Natural killer cell treated with Interleukin-12 subunit alpha and Interleukin-12 subunit beta and Interleukin-15 and Interleukin-18, amount 100 ng/mL, for 72 hours (primary cell): ENCODE measurements around the gene KIAA1217. TPM values are rescaled to one million over a fixed set of nuclear protein-coding genes. Genes with fewer than 3 reads are reported as not detected.

Source experiments
- ATAC-seq, 2 donors: fragments of 150-1000 bp; cut with Tn5 transposase in 1 of 2; sonication (Bioruptor Pico), chemical (Tn5 transposase) in 1 of 2; 2 replicates each; pipeline ENCODE4 v1.10.0; 2021
- DNase-seq: peaks from one replicate; pipeline ENCODE4 v3.0.0; 2022; ENCODE audit warnings: low spot score
- H3K27ac Mint-ChIP-seq, 2 donors: 1 replicate in 1 of 2; 2 replicates in 1 of 2; pipeline ENCODE4 v1.8.0; 2022; ENCODE audit warnings: mixed read lengths in 2 of 2, mild to moderate bottlenecking in 1 of 2, moderate library complexity in 1 of 2
- H3K27me3 Mint-ChIP-seq, 2 donors: 1 replicate in 1 of 2; 2 replicates in 1 of 2; pipeline ENCODE4 v1.8.0; 2022; ENCODE audit warnings: mixed read lengths in 2 of 2
- H3K36me3 Mint-ChIP-seq: one replicate; pipeline ENCODE4 v1.8.0; 2022; ENCODE audit warnings: mixed read lengths
- H3K4me1 Mint-ChIP-seq, 2 donors: 1 replicate in 1 of 2; 2 replicates in 1 of 2; pipeline ENCODE4 v1.8.0; 2022; ENCODE audit warnings: low read depth in 2 of 2, mixed read lengths in 2 of 2, mild to moderate bottlenecking in 1 of 2
- H3K4me3 Mint-ChIP-seq: one replicate; pipeline ENCODE4 v1.8.0; 2022; ENCODE audit warnings: mixed read lengths
- H3K9me3 Mint-ChIP-seq: 2 replicates; pipeline ENCODE4 v1.8.0; 2022; ENCODE audit warnings: mixed read lengths
- total RNA-seq, 2 donors: library from RNA; stranded (reverse); gene quantifications; one replicate each; pipeline ENCODE4 v1.2.3, GENCODE V29; 2022

The KIAA1217 gene
- total RNA-seq, 2 donors from 2014 or later, result 1.0 to 2.3 TPM

- H3K4me3 Mint-ChIP-seq, result no peak overlapping the region
- ATAC-seq (no peak), DNase-seq (no peak)
- H3K27ac Mint-ChIP-seq, result no peak overlapping the region
- H3K9me3 Mint-ChIP-seq, result no peaks in the 10 kb centered on the region
- H3K27me3 Mint-ChIP-seq, result peaks cover 10 to 16% of the 10 kb centered on the region in 2 donors
- H3K4me1 Mint-ChIP-seq, result no peaks in the 10 kb centered on the region
- H3K36me3 Mint-ChIP-seq, result no peaks in the 10 kb centered on the region
Observed at GRCh38 chr10:24502006-24502405, 293.1 kb downstream of the KIAA1217 start.

- peaks cover 7 to 18% of the 10 kb centered on the region in 2 donors for H3K27me3 Mint-ChIP-seq
- no peaks in the 10 kb centered on the region for H3K9me3 Mint-ChIP-seq
- ATAC-seq (no peak), DNase-seq (no peak)
- no peaks in the 10 kb centered on the region for H3K4me1 Mint-ChIP-seq
- no peaks in the 10 kb centered on the region for H3K36me3 Mint-ChIP-seq
- no peak overlapping the region for H3K27ac Mint-ChIP-seq
- H3K4me3 Mint-ChIP-seq, result no peak overlapping the region
Observed at GRCh38 chr10:24502801-24503460, 294.0 kb downstream of the KIAA1217 start.

GRCh38 chr10:24503461-24504320 is 294.8 kb downstream of the KIAA1217 start:
- no peaks in the 10 kb centered on the region for H3K4me1 Mint-ChIP-seq
- H3K4me3 Mint-ChIP-seq, result no peak overlapping the region
- H3K27ac Mint-ChIP-seq, result no peak overlapping the region
- DNase-seq, result no peak
- H3K36me3 Mint-ChIP-seq, result no peaks in the 10 kb centered on the region
- peaks cover 7 to 14% of the 10 kb centered on the region in 2 donors for H3K27me3 Mint-ChIP-seq
- ATAC-seq, result no peak
- no peaks in the 10 kb centered on the region for H3K9me3 Mint-ChIP-seq

- Mint-ChIP-seq H3K4me1 (no peaks in the 10 kb centered on the region), H3K4me3 (no peak overlapping the region), H3K9me3 (no peaks in the 10 kb centered on the region), H3K27ac (no peak overlapping the region), H3K36me3 (no peaks in the 10 kb centered on the region), H3K27me3 (peaks cover 7 to 18% of the 10 kb centered on the region in 2 donors)
- DNase-seq, result no peak
- no peak for ATAC-seq
Observed at GRCh38 chr10:24505759-24506158, 296.8 kb downstream of the KIAA1217 start.

GRCh38 chr10:24513155-24513554 is 304.2 kb downstream of the KIAA1217 start:
- no peak for ATAC-seq
- peaks cover 0 to 13% of the 10 kb centered on the region in 2 donors for H3K27me3 Mint-ChIP-seq

GRCh38 chr10:24515481-24515880 is 306.5 kb downstream of the KIAA1217 start:
- ATAC-seq, result peak in 1 of 2 donors; percentile 20
- DNase-seq, result no peak
- H3K36me3 Mint-ChIP-seq, result no peaks in the 10 kb centered on the region
- H3K27me3 Mint-ChIP-seq, result peaks cover 4 to 12% of the 10 kb centered on the region in 2 donors
- H3K4me3 Mint-ChIP-seq, result no peak overlapping the region
- no peak overlapping the region for H3K27ac Mint-ChIP-seq
- no peaks in the 10 kb centered on the region for H3K9me3 Mint-ChIP-seq
- peaks cover 7 to 8% of the 10 kb centered on the region in 2 donors for H3K4me1 Mint-ChIP-seq

More at GRCh38 chr10:24513155-24513554, 304.2 kb downstream of the KIAA1217 start:
- no peaks in the 10 kb centered on the region for H3K9me3 Mint-ChIP-seq
- no peak overlapping the region for H3K27ac Mint-ChIP-seq
- H3K4me1 Mint-ChIP-seq, result no peaks in the 10 kb centered on the region
- DNase-seq, result no peak
- H3K36me3 Mint-ChIP-seq, result no peaks in the 10 kb centered on the region
- H3K4me3 Mint-ChIP-seq, result no peak overlapping the region

GRCh38 chr10:24518411-24518810 is 309.5 kb downstream of the KIAA1217 start:
- peaks cover 6 to 8% of the 10 kb centered on the region in 2 donors for H3K27me3 Mint-ChIP-seq
- H3K4me3 Mint-ChIP-seq, result no peak overlapping the region
- H3K9me3 Mint-ChIP-seq, result no peaks in the 10 kb centered on the region
- ATAC-seq (no peak), DNase-seq (no peak)
- H3K27ac Mint-ChIP-seq, result no peak overlapping the region
- no peaks in the 10 kb centered on the region for H3K36me3 Mint-ChIP-seq
- H3K4me1 Mint-ChIP-seq, result peaks cover 7 to 8% of the 10 kb centered on the region in 2 donors

- no peak for ATAC-seq
- Mint-ChIP-seq H3K27me3 (peaks cover 6 to 8% of the 10 kb centered on the region in 2 donors), H3K4me1 (peaks cover 7 to 8% of the 10 kb centered on the region in 2 donors), H3K9me3 (no peaks in the 10 kb centered on the region), H3K36me3 (no peaks in the 10 kb centered on the region), H3K27ac (no peak overlapping the region), H3K4me3 (no peak overlapping the region)
- no peak for DNase-seq
Observed at GRCh38 chr10:24518981-24519597, 310.2 kb downstream of the KIAA1217 start.

GRCh38 chr10:24519950-24520349 is 311.0 kb downstream of the KIAA1217 start:
- H3K27ac Mint-ChIP-seq, result no peak overlapping the region
- no peaks in the 10 kb centered on the region for H3K36me3 Mint-ChIP-seq
- no peak overlapping the region for H3K4me3 Mint-ChIP-seq
- DNase-seq (no peak), ATAC-seq (no peak)
- H3K4me1 Mint-ChIP-seq, result peaks cover 7 to 8% of the 10 kb centered on the region in 2 donors
- no peaks in the 10 kb centered on the region for H3K9me3 Mint-ChIP-seq
- H3K27me3 Mint-ChIP-seq, result peaks cover 8 to 10% of the 10 kb centered on the region in 2 donors

GRCh38 chr10:24524314-24524713 is 315.4 kb downstream of the KIAA1217 start:
- Mint-ChIP-seq H3K27ac (no peak overlapping the region), H3K4me1 (peaks cover 2 to 4% of the 10 kb centered on the region in 2 donors), H3K9me3 (no peaks in the 10 kb centered on the region), H3K27me3 (peaks cover 0 to 12% of the 10 kb centered on the region in 2 donors), H3K36me3 (no peaks in the 10 kb centered on the region), H3K4me3 (no peak overlapping the region)
- ATAC-seq (peak in 1 of 2 donors; percentile 21), DNase-seq (no peak)

- Mint-ChIP-seq H3K36me3 (no peaks in the 10 kb centered on the region), H3K4me1 (no peaks in the 10 kb centered on the region), H3K27me3 (peaks cover 0 to 14% of the 10 kb centered on the region in 2 donors), H3K27ac (no peak overlapping the region), H3K4me3 (no peak overlapping the region), H3K9me3 (no peaks in the 10 kb centered on the region)
- no peak for DNase-seq
- ATAC-seq, result no peak
Observed at GRCh38 chr10:24526085-24526649, 317.2 kb downstream of the KIAA1217 start.

- DNase-seq (no peak), ATAC-seq (no peak)
- Mint-ChIP-seq H3K27me3 (peaks cover 17% of the 10 kb centered on the region in 2 donors), H3K4me1 (no peaks in the 10 kb centered on the region), H3K36me3 (no peaks in the 10 kb centered on the region), H3K27ac (no peak overlapping the region), H3K9me3 (peaks cover 4% of the 10 kb centered on the region), H3K4me3 (no peak overlapping the region)
Observed at GRCh38 chr10:24528946-24529345, 320.0 kb downstream of the KIAA1217 start.

- DNase-seq (no peak), ATAC-seq (no peak)
- Mint-ChIP-seq H3K4me1 (no peaks in the 10 kb centered on the region), H3K4me3 (no peak overlapping the region), H3K36me3 (no peaks in the 10 kb centered on the region), H3K27me3 (peaks cover 17 to 19% of the 10 kb centered on the region in 2 donors), H3K27ac (no peak overlapping the region), H3K9me3 (peaks cover 4% of the 10 kb centered on the region)
Observed at GRCh38 chr10:24531439-24531838, 322.5 kb downstream of the KIAA1217 start.
